Left renal pelvis (tissue), 4 donors: ENCODE data around the gene DCAF8L1. TPM values are rescaled to one million over a fixed set of nuclear protein-coding genes. Genes with fewer than 3 reads are reported as not detected.
"Not testable (repeated sequence)": the region's sequence is repeated elsewhere in the genome, so short reads cannot be mapped to it uniquely, and the experiment has no call there.

Experiments
- DNase-seq, 4 donors: peaks; one replicate each; pipeline ENCODE4 v3.0.0-alpha.2; 2013; ENCODE audit warnings: low read depth in 4 of 4, low spot score in 3 of 4
- polyA plus RNA-seq, 4 donors: library from polyadenylated mRNA; unstranded; fragments of 120-200 nt; gene quantifications; one replicate each; pipeline ENCODE4 v1.2.1, GENCODE V29; 2013; ENCODE audit not compliant: insufficient read length in 4 of 4

The DCAF8L1 gene
- not detected for polyA plus RNA-seq

GRCh38 chrX:27981349-27981748, at the start of gene DCAF8L1:
DCAF8L1 (minus strand) TSS chrX:27981449; CDS start chrX:27981334, 115 bp downstream.
- no peak for DNase-seq

- DNase-seq, result no peak
These were observed 41.1 kb upstream of the DCAF8L1 start for GRCh38 chrX:28022371-28022770.

GRCh38 chrX:28016823-28017222, 35.6 kb upstream of the DCAF8L1 start:
- DNase-seq, result no peak

- no peak for DNase-seq
These were observed 34.7 kb upstream of the DCAF8L1 start for GRCh38 chrX:28015993-28016392.

- no peak for DNase-seq
These were observed 29.6 kb upstream of the DCAF8L1 start for GRCh38 chrX:28010875-28011274.

- DNase-seq, result no peak
These were observed 17.4 kb upstream of the DCAF8L1 start for GRCh38 chrX:27998666-27999065.

- DNase-seq, result no peak
These were observed 16.4 kb upstream of the DCAF8L1 start for GRCh38 chrX:27997622-27998021.

- DNase-seq, result no peak
These were observed 14.9 kb upstream of the DCAF8L1 start for GRCh38 chrX:27996132-27996531.

- no peak for DNase-seq
These were observed 14.4 kb upstream of the DCAF8L1 start for GRCh38 chrX:27995611-27996010.

GRCh38 chrX:27987862-27988646, 6.8 kb upstream of the DCAF8L1 start:
- no peak for DNase-seq

GRCh38 chrX:27976934-27977333, 4.3 kb downstream of the DCAF8L1 start:
- DNase-seq, result not testable (repeated sequence)

GRCh38 chrX:27976284-27976683, 5.0 kb downstream of the DCAF8L1 start:
- DNase-seq, result no peak

GRCh38 chrX:27968878-27969277, 12.4 kb downstream of the DCAF8L1 start:
- DNase-seq, result no peak

- no peak for DNase-seq
These were observed 12.9 kb downstream of the DCAF8L1 start for GRCh38 chrX:27968352-27968751.

GRCh38 chrX:27966955-27967354, 14.3 kb downstream of the DCAF8L1 start:
- DNase-seq, result no peak

GRCh38 chrX:27966492-27966891, 14.8 kb downstream of the DCAF8L1 start:
- no peak for DNase-seq

- not testable (repeated sequence) for DNase-seq
These were observed 15.9 kb downstream of the DCAF8L1 start for GRCh38 chrX:27965348-27965747.

GRCh38 chrX:27964432-27964831, 16.8 kb downstream of the DCAF8L1 start:
- no peak for DNase-seq

- DNase-seq, result not testable (repeated sequence)
These were observed 20.8 kb downstream of the DCAF8L1 start for GRCh38 chrX:27960410-27960809.

GRCh38 chrX:27953171-27953570, 28.1 kb downstream of the DCAF8L1 start:
- no peak for DNase-seq

GRCh38 chrX:27933361-27933760, 47.9 kb downstream of the DCAF8L1 start:
- no peak for DNase-seq
